Progenitor cell of endocrine pancreas (in vitro differentiated cells): Measurements from ENCODE around the gene OR13J1. TPM values are rescaled to one million over a fixed set of nuclear protein-coding genes. Genes with fewer than 3 reads are reported as not detected.
A peak's percentile ranks its signal among the peaks of the same experiment; 100 is the strongest.

Experiments
- DNase-seq: peaks from one replicate; pipeline ENCODE4 v3.0.0; 2021; ENCODE audit warnings: low spot score; ENCODE audit not compliant: unreplicated experiment
- H3K27ac Mint-ChIP-seq: 2 replicates; pipeline ENCODE4 v1.8.0; 2021; ENCODE audit warnings: mild to moderate bottlenecking, moderate library complexity, mixed read lengths
- H3K27me3 Mint-ChIP-seq: 2 replicates; pipeline ENCODE4 v1.8.0; 2021; ENCODE audit warnings: mixed read lengths
- H3K36me3 Mint-ChIP-seq: 2 replicates; pipeline ENCODE4 v1.8.0; 2022; ENCODE audit warnings: mixed read lengths; ENCODE audit not compliant: insufficient read depth
- H3K4me1 Mint-ChIP-seq: 2 replicates; pipeline ENCODE4 v1.8.0; 2021; ENCODE audit warnings: low read depth, mixed read lengths
- H3K4me3 Mint-ChIP-seq: 2 replicates; pipeline ENCODE4 v1.8.0; 2021; ENCODE audit warnings: low read depth, mild to moderate bottlenecking, moderate library complexity, mixed read lengths
- H3K9me3 Mint-ChIP-seq: 2 replicates; pipeline ENCODE4 v1.8.0; 2021; ENCODE audit warnings: low read depth, mixed read lengths
- total RNA-seq: library from RNA; stranded (reverse); gene quantifications from 2 replicates; pipeline ENCODE4 v1.2.1, GENCODE V29; 2021
- TF ChIP-seq, protein P1 (sequence below): fragments of 200-600 bp; sonication (generic); IDR thresholded peaks from one replicate; pipeline ENCODE4 v1.5.0; 2021; ENCODE audit warnings: antibody characterized with exemption, mild to moderate bottlenecking; ENCODE audit not compliant: unreplicated experiment

The OR13J1 gene
- total RNA-seq, 1 donor from 2014 or later = not detected

DNA sequence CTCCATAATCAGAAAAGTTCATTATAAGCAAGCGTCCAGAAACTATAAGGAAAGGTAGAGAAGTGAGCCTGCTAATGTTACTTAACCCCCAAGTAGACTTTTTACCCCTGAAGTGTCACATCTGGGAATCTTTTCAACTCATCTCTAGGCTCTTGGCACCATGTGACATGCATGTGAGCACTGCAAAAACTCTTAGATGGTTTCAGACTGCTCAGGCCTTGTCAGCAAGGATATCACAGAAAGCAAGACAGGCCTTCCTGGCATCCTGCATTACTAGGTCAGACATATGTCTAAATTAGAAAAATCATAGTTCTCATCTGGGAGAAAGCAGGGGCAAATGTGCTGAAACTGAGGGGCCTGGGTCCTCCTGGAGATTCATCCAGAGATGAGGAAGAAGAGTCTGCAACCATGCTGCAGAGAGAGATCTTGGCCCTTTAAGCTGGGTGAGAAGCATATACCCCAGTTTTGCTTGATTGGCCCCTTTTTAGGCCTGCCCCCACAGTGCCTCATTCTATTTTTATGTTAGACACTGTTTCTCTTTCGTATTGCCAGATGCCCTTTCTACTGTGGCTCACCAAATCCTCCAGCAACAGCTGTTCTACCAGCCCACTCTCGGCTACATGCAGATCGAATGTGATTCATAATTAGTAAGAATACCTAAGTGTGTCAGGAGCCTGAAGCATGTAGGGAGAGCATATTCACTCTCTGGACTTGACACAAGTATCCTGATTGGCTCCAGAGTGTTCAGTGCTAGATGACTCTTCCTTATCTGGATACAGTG lies 22.2 kb downstream of the OR13J1 start:
- Mint-ChIP-seq H3K27me3 (peaks cover 23% of the 10 kb centered on the region), H3K4me3 (no peak overlapping the region)

DNA sequence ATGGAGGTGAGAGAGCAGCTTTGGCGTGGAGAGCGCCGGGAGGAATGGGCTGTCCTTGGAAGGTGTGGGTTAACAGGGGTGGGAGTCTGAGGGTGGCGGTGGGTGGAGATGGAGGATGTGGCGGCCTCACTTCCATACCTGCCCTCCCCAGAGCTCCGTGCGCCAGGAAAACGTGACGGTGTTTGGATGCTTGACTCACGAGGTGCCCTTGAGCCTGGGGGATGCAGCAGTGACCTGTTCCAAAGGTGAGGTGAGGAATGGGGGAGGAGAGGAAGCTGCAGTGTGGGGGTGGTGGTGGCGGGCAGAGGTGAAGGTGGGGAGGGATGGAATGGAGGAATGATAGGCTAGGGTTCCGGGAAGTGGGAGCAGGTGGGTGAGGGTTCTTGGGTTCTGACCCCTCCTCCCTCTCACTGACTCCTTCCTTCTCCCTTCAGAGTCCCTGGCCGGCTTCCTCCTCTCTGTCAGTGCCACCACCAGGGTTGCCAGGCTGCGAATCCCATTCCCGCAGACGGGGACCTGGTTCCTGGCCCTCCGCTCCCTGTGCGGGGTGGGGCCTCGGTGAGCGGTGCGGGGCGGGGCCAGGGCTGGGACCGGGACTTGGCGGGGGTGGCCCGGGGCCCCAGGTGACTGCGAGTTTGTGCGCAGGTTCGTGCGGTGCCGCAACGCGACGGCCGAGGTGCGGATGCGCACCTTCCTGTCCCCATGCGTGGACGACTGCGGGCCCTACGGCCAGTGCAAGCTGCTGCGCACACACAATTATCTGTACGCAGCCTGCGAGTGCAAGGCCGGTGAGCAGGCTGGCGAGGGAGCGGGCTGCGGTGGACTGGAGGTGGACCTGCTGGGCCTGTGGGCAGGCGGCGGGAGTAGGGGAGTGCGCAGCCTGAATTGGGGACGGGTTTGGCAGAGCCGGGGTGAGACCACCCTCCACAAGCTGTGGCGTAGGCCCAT lies 24.1 kb downstream of the OR13J1 start:
- DNase-seq = peak; percentile 14
- Mint-ChIP-seq H3K4me1 (peaks cover 11% of the 10 kb centered on the region), H3K27me3 (peaks cover 23% of the 10 kb centered on the region), H3K9me3 (no peaks in the 10 kb centered on the region), H3K36me3 (peaks cover 14% of the 10 kb centered on the region), H3K27ac (peak overlapping the region; percentile 19), H3K4me3 (peak overlapping the region; percentile 20)
- TF ChIP-seq, protein P1, sequence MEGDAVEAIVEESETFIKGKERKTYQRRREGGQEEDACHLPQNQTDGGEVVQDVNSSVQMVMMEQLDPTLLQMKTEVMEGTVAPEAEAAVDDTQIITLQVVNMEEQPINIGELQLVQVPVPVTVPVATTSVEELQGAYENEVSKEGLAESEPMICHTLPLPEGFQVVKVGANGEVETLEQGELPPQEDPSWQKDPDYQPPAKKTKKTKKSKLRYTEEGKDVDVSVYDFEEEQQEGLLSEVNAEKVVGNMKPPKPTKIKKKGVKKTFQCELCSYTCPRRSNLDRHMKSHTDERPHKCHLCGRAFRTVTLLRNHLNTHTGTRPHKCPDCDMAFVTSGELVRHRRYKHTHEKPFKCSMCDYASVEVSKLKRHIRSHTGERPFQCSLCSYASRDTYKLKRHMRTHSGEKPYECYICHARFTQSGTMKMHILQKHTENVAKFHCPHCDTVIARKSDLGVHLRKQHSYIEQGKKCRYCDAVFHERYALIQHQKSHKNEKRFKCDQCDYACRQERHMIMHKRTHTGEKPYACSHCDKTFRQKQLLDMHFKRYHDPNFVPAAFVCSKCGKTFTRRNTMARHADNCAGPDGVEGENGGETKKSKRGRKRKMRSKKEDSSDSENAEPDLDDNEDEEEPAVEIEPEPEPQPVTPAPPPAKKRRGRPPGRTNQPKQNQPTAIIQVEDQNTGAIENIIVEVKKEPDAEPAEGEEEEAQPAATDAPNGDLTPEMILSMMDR = no peak

More for the DNA sequence above, 22.2 kb downstream of the OR13J1 start:
- Mint-ChIP-seq H3K9me3 (no peaks in the 10 kb centered on the region), H3K4me1 (peaks cover 11% of the 10 kb centered on the region), H3K36me3 (peaks cover 14% of the 10 kb centered on the region), H3K27ac (no peak overlapping the region)
- TF ChIP-seq, protein P1 = no peak
- no peak for DNase-seq

DNA sequence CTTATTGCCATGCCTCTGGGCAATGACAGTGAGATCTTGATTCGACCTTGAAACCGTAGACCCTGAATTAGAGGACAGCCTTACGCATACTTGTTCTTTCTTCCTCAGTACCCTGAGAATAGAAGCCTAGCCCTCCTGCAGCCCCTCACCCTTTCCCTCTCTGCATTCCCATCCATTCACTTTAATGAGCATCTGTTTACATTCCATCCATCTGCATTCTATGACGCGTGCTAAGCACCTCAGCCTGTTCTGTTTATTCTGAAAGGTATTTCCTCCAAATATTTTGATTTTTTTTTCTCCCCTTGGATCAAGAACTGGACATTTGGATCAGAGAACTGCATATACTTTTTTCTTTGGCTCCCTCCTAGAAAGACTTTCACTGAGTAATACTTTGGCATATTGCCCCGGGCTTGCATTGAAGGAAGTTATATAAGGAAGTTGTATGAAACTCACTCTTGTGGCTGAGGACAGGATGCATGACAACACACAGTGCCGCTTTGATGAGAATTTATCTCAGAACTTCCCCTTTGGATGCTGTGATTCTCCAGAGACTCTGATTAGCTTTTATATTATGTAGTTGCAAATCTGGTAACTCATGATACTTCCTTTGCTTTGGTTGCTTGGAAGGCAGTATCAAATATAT lies 25.5 kb downstream of the OR13J1 start:
- Mint-ChIP-seq H3K9me3 (no peaks in the 10 kb centered on the region), H3K27me3 (peaks cover 23% of the 10 kb centered on the region), H3K4me1 (peaks cover 11% of the 10 kb centered on the region), H3K27ac (no peak overlapping the region), H3K36me3 (peaks cover 16% of the 10 kb centered on the region), H3K4me3 (no peak overlapping the region)
- TF ChIP-seq, protein P1 = no peak
- DNase-seq = no peak

DNA sequence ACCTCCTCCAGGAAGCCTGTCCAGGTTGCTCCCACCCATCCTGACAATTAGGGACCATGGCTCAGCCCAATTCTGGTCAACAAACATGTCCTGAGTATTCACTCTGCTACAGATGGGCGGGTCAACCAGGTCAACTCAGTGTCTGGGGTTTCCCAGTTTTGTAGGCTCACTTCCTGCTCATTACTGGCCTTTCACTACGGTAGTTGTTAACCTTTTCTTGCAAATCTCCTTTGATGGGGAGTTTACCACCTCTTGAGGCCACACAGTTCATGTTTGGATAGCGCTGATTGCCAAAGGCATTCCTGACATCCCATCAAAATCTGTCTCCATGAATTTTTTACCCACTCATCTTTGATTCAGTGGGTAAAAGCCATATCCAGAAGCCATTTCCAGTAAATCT lies 27.4 kb downstream of the OR13J1 start:
- TF ChIP-seq, protein P1 = no peak
- Mint-ChIP-seq H3K27ac (no peak overlapping the region), H3K27me3 (peaks cover 18% of the 10 kb centered on the region), H3K4me1 (peaks cover 11% of the 10 kb centered on the region), H3K9me3 (no peaks in the 10 kb centered on the region), H3K4me3 (no peak overlapping the region), H3K36me3 (peaks cover 16% of the 10 kb centered on the region)
- DNase-seq = no peak
